Esophagus (tissue), 2 donors: ENCODE data around the gene L3MBTL4. TPM values are rescaled to one million over a fixed set of nuclear protein-coding genes. Genes with fewer than 3 reads are reported as not detected.
"Not testable (repeated sequence)": the region's sequence is repeated elsewhere in the genome, so short reads cannot be mapped to it uniquely, and the experiment has no call there.

Experiments used
- H3K27ac ChIP-seq, 2 donors: one replicate each; pipeline ENCODE4 v1.5.1; 2013; ENCODE audit warnings: low read depth in 2 of 2, mild to moderate bottlenecking in 2 of 2, inconsistent platforms in 1 of 2, low read length in 1 of 2, moderate library complexity in 1 of 2
- H3K27me3 ChIP-seq, 2 donors: one replicate each; pipeline ENCODE4 v1.6.1; 2013; ENCODE audit warnings: low read length in 2 of 2, control low read depth in 1 of 2, mild to moderate bottlenecking in 1 of 2; ENCODE audit not compliant: insufficient read depth in 2 of 2, control insufficient read depth in 1 of 2
- H3K36me3 ChIP-seq, 2 donors: one replicate each; pipeline ENCODE4 v1.6.1; 2013; ENCODE audit warnings: low read length in 1 of 2; ENCODE audit not compliant: control insufficient read depth in 2 of 2, insufficient read depth in 2 of 2
- H3K4me1 ChIP-seq, 2 donors: one replicate each; pipeline ENCODE4 v1.6.1; 2013; ENCODE audit warnings: low read length in 1 of 2; ENCODE audit not compliant: control insufficient read depth in 2 of 2, insufficient read depth in 2 of 2
- H3K4me3 ChIP-seq, 2 donors: one replicate each; pipeline ENCODE4 v1.5.1; 2013; ENCODE audit warnings: low read length in 2 of 2, mild to moderate bottlenecking in 2 of 2, low read depth in 1 of 2, moderate library complexity in 1 of 2
- H3K9me3 ChIP-seq, 2 donors: one replicate each; pipeline ENCODE4 v1.6.1; 2013; ENCODE audit warnings: mild to moderate bottlenecking in 2 of 2, low read depth in 1 of 2, low read length in 1 of 2, moderate library complexity in 1 of 2; ENCODE audit not compliant: control insufficient read depth in 2 of 2, insufficient read depth in 1 of 2
- WGBS, 2 donors: extraction: QIAGEN DNeasy Blood & Tissue Kit; methylation state at CpG; one replicate each; pipeline ENCODE4 v1.1.7; 2013; 5-methylcytosine and 5-hydroxymethylcytosine counted together
- polyA plus RNA-seq, 2 donors: library from polyadenylated mRNA; stranded (reverse); fragments of 200-250 nt; gene quantifications; one replicate each; pipeline ENCODE4 v1.2.3, GENCODE V29; 2013
- donor health status: healthy with polysubstance abuse.
- donor health status: Bipolar disorder and iron deficiency.

The L3MBTL4 gene
- polyA plus RNA-seq, 2 donors, result 1.8 to 2.0 TPM

- Histone ChIP-seq H3K4me1 (no peaks in the 10 kb centered on the region), H3K9me3 (no peaks in the 10 kb centered on the region), H3K27ac (no peak overlapping the region), H3K4me3 (no peak overlapping the region), H3K27me3 (no peaks in the 10 kb centered on the region), H3K36me3 (no peaks in the 10 kb centered on the region)
- 88 to 92% methylated on average over 2 of the region's 2 CpGs for WGBS, 2 donors
Measured at GRCh38 chr18:6396276-6396675, 18.4 kb downstream of the L3MBTL4 start.

GRCh38 chr18:6389005-6389404 lies 25.7 kb downstream of the L3MBTL4 start:
- Histone ChIP-seq H3K9me3 (no peaks in the 10 kb centered on the region), H3K36me3 (no peaks in the 10 kb centered on the region), H3K4me3 (no peak overlapping the region), H3K27ac (no peak overlapping the region), H3K4me1 (no peaks in the 10 kb centered on the region), H3K27me3 (no peaks in the 10 kb centered on the region)
- 75 to 79% methylated on average over 2 of the region's 2 CpGs for WGBS, 2 donors

GRCh38 chr18:6382963-6383362 lies 31.7 kb downstream of the L3MBTL4 start:
- Histone ChIP-seq H3K4me3 (no peak overlapping the region), H3K27me3 (no peaks in the 10 kb centered on the region)

GRCh38 chr18:6377473-6377872 lies 37.2 kb downstream of the L3MBTL4 start:
- WGBS, 2 donors, result 90 to 91% methylated on average over 2 of the region's 2 CpGs
- H3K4me3 ChIP-seq, H3K36me3 ChIP-seq, H3K27me3 ChIP-seq, H3K4me1 ChIP-seq, H3K27ac ChIP-seq, H3K9me3 ChIP-seq: not testable (repeated sequence)

More at GRCh38 chr18:6382963-6383362, 31.7 kb downstream of the L3MBTL4 start:
- Histone ChIP-seq H3K36me3 (no peaks in the 10 kb centered on the region), H3K9me3 (no peaks in the 10 kb centered on the region), H3K27ac (no peak overlapping the region), H3K4me1 (no peaks in the 10 kb centered on the region)
- 50 to 65% methylated on average over 7 of the region's 7 CpGs for WGBS, 2 donors

- H3K27me3 ChIP-seq, result no peaks in the 10 kb centered on the region
Measured at GRCh38 chr18:6376433-6377229, 38.1 kb downstream of the L3MBTL4 start.

GRCh38 chr18:6374935-6375529 lies 39.7 kb downstream of the L3MBTL4 start:
- no peaks in the 10 kb centered on the region for H3K4me1 ChIP-seq
- H3K36me3 ChIP-seq, result no peaks in the 10 kb centered on the region
- H3K27me3 ChIP-seq, result no peaks in the 10 kb centered on the region
- WGBS, 2 donors, result 84 to 91% methylated on average over 14 of the region's 14 CpGs
- H3K9me3 ChIP-seq, result peaks cover 0 to 6% of the 10 kb centered on the region in 2 donors
- no peak overlapping the region for H3K27ac ChIP-seq
- no peak overlapping the region for H3K4me3 ChIP-seq

More at GRCh38 chr18:6376433-6377229, 38.1 kb downstream of the L3MBTL4 start:
- H3K36me3 ChIP-seq, result no peaks in the 10 kb centered on the region
- H3K9me3 ChIP-seq, result peaks cover 0 to 6% of the 10 kb centered on the region in 2 donors
- H3K4me3 ChIP-seq, result no peak overlapping the region
- no peak overlapping the region for H3K27ac ChIP-seq
- no peaks in the 10 kb centered on the region for H3K4me1 ChIP-seq
- WGBS, 2 donors, result 80 to 84% methylated on average over 6 of the region's 6 CpGs

- H3K27me3 ChIP-seq, result no peaks in the 10 kb centered on the region
- 65 to 70% methylated on average over 8 of the region's 8 CpGs for WGBS, 2 donors
- no peaks in the 10 kb centered on the region for H3K4me1 ChIP-seq
- H3K4me3 ChIP-seq, result no peak overlapping the region
- no peak overlapping the region for H3K27ac ChIP-seq
- H3K36me3 ChIP-seq, result no peaks in the 10 kb centered on the region
- peaks cover 0 to 6% of the 10 kb centered on the region in 2 donors for H3K9me3 ChIP-seq
Measured at GRCh38 chr18:6374340-6374739, 40.4 kb downstream of the L3MBTL4 start.

GRCh38 chr18:6373187-6373586 lies 41.5 kb downstream of the L3MBTL4 start:
- Histone ChIP-seq H3K4me1 (no peaks in the 10 kb centered on the region), H3K4me3 (no peak overlapping the region), H3K27me3 (no peaks in the 10 kb centered on the region), H3K9me3 (peaks cover 0 to 6% of the 10 kb centered on the region in 2 donors), H3K36me3 (no peaks in the 10 kb centered on the region), H3K27ac (no peak overlapping the region)
- WGBS, 2 donors, result 68 to 76% methylated on average over 5 of the region's 5 CpGs

GRCh38 chr18:6370886-6371635 lies 43.6 kb downstream of the L3MBTL4 start:
- no peaks in the 10 kb centered on the region for H3K4me1 ChIP-seq
- no peak overlapping the region for H3K4me3 ChIP-seq
- 62 to 64% methylated on average over 12 of the region's 12 CpGs for WGBS, 2 donors

More at GRCh38 chr18:6370886-6371635, 43.6 kb downstream of the L3MBTL4 start:
- no peak overlapping the region for H3K27ac ChIP-seq
- H3K9me3 ChIP-seq, result peaks cover 0 to 6% of the 10 kb centered on the region in 2 donors
- no peaks in the 10 kb centered on the region for H3K27me3 ChIP-seq
- no peaks in the 10 kb centered on the region for H3K36me3 ChIP-seq
